DMS53 treated with DMSO at 0.1 percent for 48 hours (cell line): ENCODE data around the gene LMNA.

Experiments
- DNase-seq: peaks from one replicate; lab custom pipeline; 2025; ENCODE audit not compliant: unreplicated experiment; lab: John Stamatoyannopoulos, UW

The LMNA gene

GRCh38 chr1:156138458-156138867 lies 24.0 kb downstream of the LMNA start:
- DNase-seq, result no peak

DNA sequence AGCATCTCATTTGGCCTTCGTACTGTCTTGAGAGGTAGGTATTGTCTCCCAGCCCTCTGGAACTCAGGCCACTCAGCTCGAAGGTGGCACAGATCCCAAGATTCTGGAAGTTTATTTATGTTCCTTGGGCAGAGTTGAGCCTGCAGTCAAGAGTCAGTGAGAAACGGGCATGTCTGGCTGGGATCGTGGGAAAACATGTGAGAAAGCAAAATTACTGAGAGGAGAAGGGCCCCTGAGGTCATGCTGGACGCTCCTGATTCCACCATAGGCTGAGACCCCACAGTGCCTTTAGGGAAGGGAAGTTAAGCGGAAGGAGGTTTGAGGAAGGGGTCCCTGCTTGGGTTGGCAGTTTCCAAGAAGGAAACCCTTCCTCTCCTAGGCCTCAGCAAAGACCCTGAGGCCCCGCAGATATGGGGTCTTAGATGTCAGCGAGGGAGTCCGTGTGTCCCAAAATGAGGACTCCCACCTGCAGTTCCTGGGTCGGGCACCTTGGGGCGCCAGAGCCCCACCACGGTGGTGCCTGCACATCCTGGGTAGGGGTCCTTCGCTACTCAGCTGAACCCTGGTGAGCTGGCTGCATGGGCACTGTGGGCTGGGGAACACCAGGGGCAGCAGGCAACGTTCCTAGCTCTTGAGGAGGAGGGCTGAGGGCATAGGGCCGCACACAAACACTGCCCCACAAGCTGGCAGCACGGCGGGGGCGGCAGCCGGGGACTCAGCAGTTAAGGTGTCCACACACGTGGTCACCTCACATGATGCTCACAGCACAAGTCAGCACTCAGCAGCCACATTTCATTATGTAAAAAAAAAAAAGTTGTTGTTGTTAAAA lies 26.6 kb downstream of the LMNA start:
- DNase-seq, result no peak

DNA sequence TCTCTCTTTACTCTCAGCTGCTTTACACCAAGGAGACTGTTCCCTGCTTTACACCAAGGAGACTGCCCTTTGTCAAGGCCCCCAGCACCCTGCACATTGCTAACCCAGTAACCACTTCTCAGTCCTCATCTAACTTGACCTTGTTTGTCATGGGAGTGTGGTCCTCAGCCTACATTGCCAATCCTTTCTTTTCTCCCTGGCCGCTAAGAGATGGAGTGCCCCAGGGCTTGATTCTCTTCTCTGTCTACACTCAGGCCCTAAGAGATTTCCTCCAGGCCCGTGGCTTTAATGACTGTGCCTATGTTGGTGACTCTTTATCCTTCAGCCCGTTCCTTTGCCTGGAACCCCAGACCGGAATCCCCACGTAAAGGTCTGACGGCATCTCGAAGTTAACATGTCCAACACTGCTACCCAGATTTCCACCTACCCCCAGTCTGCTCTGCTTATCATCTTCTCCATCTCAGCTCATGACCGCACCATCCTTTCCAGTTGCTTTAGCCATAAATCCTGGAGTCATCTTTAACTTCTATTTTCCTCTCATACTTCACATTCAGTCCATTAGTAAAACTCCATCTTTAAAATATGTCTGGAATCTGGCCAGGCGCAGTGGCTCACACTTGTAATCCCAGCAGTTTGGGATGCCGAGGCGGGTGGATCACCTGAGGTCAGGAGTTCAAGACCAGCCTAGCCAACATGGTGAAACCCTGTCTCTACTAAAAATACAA lies 29.4 kb downstream of the LMNA start:
- no peak for DNase-seq

- DNase-seq, result no peak
Observed at GRCh38 chr1:156144742-156145141, 30.2 kb downstream of the LMNA start.

GRCh38 chr1:156145650-156146019 lies 31.1 kb downstream of the LMNA start:
- no peak for DNase-seq

GRCh38 chr1:156146020-156146768 lies 31.7 kb downstream of the LMNA start:
- peak; percentile 87 for DNase-seq

DNA sequence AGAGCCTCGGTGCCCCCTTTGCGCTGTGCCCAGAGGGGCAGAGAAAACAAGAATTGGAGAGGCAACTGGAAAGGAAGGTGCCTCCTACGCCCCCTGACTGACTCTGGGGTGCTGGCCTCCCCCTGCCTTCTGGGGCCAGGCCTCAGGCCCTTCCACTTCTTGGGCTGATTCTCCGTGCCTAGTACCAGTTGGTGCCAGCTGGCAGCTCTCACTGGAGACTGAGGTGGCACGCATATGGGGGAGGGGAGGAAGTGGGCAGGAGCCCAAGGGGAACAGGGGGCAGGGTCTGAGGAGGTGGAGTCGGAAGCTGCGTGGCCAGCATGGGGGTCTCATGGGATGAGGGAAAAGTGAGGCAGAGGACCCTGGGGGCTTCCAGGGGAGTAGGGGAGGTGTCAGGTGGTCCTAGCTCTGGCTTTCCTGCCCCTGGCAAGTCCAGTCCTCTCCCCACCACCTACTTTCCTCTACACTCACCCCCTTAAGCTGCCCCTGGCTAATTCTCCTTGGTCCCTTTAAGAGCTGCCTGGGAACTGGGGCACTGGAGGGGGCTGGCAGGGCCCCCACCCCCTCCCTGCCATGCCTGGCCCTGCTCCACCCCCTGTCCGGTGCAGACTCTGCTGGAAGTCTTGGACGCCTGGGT lies 32.4 kb downstream of the LMNA start:
- no peak for DNase-seq

GRCh38 chr1:156148216-156148615 lies 33.7 kb downstream of the LMNA start:
- no peak for DNase-seq

- DNase-seq, result no peak
Observed at GRCh38 chr1:156149374-156150332, 35.1 kb downstream of the LMNA start.

GRCh38 chr1:156150333-156151011 lies 36.0 kb downstream of the LMNA start:
- DNase-seq, result no peak

DNA sequence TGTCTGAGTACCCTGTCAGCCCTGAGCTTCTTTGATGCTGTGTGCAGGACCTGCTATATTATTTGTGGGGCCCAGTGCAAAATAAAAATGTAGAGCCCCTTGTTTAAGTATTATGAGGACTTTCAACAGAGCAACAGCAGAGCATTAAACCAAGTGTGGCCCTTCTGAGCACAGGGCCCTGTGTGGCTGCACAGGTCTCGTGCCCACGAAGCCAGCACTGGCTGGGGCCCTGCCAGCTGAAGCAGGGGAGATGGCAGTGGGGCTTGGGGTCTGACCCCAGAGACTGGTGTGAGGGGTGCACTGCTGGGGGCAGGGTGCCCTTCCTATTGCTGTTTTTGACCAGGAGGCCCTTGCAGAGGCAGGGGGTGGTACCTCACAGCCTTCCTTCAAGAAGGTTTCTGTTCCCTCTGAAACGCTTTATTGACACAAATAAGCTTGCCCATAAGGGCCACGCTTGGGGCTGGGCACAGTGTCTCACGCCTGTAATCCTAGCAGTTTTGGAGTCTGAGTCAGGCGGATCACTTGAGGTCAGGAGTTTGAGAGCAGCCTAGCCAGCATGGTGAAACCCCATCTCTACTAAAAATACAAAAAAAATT lies 36.7 kb downstream of the LMNA start:
- DNase-seq, result no peak

DNA sequence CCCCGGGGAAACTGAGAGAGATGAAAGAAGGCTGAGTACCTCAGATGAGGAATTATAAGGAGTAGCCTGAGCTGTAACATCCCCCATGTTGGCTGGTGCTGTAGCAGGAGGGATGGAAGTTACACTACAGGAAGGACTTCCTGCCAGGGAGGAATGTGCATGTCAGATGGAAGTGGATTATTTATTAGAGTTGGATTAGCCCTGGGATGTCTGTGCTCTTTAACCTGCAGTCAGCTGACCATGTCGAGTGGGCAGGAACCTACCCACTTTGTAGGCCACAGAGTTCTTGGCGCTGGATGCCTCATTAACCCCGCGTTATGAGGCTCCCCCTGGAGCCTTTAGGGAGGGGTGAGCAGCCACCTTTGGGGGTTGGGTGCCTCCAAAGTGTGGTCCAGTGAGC lies 38.1 kb downstream of the LMNA start:
- no peak for DNase-seq

DNA sequence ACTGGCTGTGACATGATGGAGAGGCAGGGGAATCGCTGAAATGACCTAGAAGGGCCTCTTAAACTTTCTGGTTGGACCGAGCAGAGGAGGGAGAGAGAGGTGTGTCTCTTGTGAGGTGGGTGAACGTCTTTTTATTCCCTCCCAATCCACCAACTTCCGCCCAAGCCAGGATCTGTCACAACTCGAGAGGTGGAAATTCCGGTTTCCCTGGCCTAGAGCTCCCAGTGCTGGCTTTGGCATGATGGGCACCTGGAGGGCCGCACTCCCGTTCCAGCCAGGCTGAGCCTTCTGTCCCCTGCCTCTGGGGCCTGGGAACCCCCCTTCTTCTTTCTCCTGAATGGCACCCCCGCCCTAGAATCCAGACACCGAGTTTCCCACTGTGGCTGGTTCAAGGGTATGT lies 38.9 kb downstream of the LMNA start, which contains the start of gene SEMA4A:
TSS of gene SEMA4A (plus strand) at position 224 of the 400 bp plus-strand sequence. CDS start 994 bp downstream, outside the sequence.
- DNase-seq, result peak; percentile 18

GRCh38 chr1:156154317-156154749 lies 39.8 kb downstream of the LMNA start:
- DNase-seq, result no peak

DNA sequence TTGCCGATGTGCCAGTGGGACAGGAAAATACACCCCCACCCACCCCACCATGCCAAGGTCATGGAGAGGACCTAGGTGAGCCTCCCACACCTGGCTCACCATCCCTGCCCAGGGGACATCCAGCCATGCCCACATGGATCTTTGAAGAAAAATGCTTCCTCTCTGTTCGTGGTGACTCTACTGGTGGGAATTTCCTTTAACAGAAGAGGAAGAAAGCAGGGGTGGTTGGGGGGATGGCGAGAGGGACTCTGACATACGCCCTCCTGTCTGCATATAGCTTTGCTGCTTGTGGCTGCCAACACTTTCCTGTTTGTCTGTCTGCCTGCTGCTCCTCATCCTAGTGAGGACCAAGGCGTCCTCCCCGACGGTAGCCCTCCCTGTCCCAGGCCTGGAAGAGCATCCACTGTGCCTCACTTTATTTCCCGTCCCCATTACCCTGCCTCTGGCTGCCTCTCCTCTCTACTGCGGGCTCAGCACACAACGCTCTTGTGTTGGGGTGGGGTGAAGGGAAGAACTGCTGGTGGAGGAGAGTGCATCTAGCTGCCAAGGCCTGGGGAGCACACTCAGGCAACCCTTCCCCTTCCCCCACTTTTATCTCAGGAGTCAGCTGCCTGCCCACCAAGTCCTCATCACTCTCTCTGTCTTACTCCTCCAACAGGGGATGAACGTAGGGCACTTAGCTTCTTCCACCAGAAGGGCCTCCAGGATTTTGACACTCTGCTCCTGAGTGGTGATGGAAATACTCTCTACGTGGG lies 41.4 kb downstream of the LMNA start:
- no peak for DNase-seq

GRCh38 chr1:156157506-156157905 lies 43.0 kb downstream of the LMNA start:
- no peak for DNase-seq

DNA sequence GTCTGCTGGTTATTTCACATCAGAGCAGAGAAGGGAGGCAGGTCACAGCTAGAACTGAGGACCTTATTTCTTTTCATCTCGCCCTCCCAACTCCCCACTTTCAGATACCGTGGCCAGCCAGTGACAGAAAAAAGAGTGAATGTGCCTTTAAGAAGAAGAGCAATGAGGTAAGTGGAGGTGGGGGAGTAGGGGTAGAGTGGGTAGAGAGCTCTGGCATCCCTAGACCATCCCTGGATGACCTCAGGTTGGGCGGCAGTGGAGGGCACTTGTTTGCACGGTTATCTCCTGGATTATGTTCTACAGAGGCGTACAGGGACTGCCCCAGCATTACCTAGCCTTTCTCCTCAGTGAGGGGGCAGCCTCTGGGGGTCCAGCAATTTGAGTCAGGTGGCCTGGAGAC lies 43.5 kb downstream of the LMNA start:
- DNase-seq, result no peak

DNA sequence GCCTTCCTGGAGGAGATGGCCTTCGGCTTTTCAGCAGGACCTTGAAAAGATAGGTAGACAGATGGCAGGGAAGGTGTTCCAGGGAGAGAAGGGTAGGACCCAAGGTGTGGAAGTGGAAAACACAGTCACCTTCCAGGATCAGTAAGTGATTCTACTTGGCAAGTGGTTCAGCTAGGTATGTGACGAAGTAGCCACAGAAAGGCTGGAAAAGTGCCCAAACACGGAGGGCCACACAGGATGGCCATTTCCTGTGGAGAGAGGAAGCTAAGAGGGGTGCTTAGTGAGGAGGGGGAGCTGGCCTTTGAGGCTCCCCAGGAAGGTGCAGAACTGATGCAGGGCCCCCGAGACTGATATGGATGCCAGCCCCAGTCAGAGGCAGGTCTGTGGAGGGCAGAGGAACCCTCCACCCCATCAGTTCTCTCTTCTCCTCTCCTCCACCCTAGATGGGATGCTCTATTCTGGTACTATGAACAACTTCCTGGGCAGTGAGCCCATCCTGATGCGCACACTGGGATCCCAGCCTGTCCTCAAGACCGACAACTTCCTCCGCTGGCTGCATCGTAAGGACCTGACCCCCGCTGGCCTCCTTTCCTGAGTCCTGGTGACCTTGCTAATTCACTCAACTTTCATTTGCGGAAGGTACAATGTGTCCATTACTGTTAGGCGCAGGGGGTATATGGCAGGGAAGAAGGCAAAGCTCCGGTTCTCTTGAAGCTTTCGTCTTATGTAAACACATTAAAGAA lies 45.7 kb downstream of the LMNA start:
- DNase-seq, result no peak
